HG03175 (cell line): Measurements from ENCODE around the gene NKTR.
"Not testable (repeated sequence)": the region's sequence is repeated elsewhere in the genome, so short reads cannot be mapped to it uniquely, and the experiment has no call there.

ENCODE experiments used
- ATAC-seq: cut with Tn5 transposase; IDR thresholded peaks from one replicate; pipeline ENCODE4 v1.9.1; 2021; ENCODE audit warnings: mild to moderate bottlenecking, moderate library complexity; ENCODE audit not compliant: unreplicated experiment

The NKTR gene

DNA sequence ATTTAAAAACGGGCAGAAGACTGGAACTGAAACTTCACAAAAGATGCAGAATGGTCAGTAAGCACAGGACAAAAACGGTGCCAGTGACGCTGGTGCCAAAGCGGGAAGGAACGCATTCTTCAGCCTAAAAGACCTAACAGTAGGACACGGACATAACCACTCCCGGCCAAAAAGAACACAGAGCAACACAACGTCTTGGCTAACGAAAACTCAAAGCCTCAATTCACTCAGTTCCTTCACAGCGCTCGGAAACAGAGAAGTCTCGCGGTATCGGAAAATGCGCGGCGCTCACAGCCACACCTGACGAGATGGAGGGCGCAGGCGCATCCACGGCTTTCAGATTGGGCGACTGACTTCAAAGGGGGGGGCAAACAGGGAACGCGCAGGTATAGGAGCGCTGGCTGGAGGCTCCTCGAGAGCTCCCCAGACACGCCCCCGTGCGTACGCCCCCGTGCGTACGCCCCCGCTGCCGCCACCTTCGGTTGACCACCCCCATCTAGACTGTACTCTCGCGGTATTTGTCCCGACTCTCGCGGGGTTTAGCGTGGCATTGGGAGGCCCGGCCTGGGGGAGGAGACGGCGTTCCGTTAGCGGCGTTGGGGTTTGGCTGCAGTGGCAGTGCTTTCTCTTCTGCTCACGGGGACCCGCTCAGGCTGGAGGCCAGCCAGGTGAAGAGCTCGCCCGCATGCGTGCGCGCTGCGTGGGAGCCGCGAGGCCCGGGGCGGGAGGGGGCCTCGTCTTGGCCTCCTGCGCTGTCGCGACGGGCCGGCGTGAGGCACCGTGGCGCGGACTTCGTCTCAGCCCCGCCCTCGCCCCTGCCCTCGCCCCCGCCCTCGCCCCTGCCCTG, at the start of gene NKTR:
NKTR (plus strand) TSS at position 576 of the 847 bp plus-strand sequence. CDS start 321 bp downstream, outside the sequence.
- ATAC-seq: peak; percentile 86

- no peak for ATAC-seq
Observed at GRCh38 chr3:42552830-42553229, 47.7 kb upstream of the NKTR start.

DNA sequence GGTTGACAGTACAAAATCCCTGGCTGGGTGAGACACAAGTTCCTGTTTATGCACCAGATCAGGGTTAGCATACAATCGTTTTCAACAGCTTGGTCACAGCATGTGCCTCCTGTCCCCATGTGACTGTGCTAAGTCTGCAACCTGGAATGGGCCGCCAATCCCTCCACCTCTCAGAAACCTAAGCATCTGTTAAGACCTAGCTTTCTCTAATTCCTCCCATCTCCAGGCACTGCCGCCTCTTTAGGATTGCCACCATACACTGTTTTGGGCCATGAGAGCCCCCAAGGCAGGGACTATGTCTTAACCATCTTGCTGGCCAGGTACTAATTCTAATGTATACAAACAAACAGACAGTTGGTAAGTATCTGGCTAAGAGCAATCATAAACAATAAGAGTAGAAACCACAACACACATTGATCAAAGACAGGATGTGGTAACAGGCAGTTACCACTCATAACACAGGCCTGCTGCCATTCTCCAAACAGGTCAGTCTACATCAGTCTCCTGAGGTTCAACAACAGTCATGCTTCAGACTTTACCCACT, 44.3 kb upstream of the NKTR start:
- ATAC-seq: peak; percentile 91

- not testable (repeated sequence) for ATAC-seq
Observed at GRCh38 chr3:42556817-42557216, 43.7 kb upstream of the NKTR start.

- ATAC-seq: no peak
Observed at GRCh38 chr3:42557854-42558253, 42.6 kb upstream of the NKTR start.

DNA sequence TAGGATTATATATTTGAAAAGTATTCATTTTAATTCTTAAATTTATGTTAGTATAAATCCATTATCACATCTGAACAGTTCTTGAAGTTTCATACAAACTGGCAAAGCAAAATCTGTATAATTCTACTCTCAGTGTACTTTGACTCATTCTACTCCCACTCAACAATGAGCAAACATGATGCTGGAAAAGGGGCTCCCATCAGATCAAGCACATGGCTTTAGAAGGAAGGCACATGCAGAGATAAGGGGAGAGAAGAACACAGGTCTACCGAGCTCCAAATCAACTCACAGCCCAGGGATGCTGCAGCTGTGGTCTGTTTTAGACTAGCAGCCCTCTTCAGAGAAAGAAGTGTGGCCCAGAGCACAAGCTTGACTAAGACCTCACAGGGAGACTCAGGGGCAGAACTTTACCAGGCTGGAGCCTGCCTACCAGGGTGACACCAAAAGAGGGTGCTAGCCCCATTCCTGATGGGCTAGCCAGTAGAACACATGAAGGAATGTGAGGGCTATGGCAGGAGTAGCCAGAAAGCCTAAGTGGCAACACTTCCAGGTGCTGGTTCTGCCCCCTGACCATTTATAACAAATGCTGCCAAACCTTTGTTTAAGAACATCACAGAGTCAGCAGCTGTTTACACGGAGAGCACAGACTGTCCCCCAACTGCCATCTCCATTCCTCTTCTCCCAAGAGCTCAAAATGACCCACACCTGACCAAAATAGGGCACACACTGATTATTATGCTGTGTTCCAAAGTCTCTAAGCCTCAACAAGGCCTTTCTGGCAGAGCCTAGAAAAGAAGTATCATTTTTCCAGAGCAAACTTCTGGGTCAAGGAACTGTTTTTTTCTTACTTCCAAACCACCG, 38.2 kb upstream of the NKTR start:
- no peak for ATAC-seq

- ATAC-seq: no peak
Observed at GRCh38 chr3:42569593-42570142, 30.8 kb upstream of the NKTR start.

GRCh38 chr3:42572278-42572677, 28.2 kb upstream of the NKTR start:
- ATAC-seq: no peak

GRCh38 chr3:42575137-42575741, 25.2 kb upstream of the NKTR start:
- no peak for ATAC-seq

GRCh38 chr3:42578054-42578453, 22.4 kb upstream of the NKTR start:
- no peak for ATAC-seq

DNA sequence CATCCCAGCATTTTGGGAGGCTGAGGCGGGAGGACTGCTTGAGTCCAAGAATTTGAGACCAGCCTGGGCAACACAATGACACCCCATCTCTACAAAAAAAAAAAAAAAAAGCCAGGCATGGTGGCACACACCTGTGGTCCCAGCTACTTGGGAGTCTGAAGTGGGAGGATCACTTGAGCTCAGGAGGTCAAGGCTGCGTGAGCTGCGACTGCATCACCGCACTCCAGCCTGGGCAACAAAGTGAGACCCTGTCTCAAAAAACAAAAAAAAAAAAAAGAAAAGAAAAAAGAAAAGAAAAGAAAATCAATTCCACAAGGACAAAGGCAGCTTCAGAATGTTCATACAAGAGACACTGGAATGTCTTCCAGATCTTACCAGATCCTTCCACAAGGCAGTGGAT, 21.1 kb upstream of the NKTR start:
- ATAC-seq: not testable (repeated sequence)

DNA sequence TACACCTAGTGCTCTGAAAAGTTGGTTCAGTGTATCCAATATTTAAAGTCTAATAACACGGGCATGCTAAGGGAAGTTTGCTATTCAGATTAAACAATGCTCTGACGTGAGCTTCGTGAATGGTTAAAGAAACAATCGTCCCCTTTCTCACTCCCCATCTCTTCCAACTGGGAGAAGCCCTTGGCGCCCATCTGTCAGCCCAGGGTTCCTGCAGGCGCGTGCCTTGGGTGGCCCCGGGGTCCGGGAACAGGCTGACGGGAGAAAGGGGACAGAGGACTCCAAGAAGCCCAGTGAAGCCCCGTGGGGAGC, 19.1 kb upstream of the NKTR start:
- no peak for ATAC-seq

- ATAC-seq: peak; percentile 92
Observed at GRCh38 chr3:42581709-42582473, 18.6 kb upstream of the NKTR start, which contains the start of gene SEC22C. Gene SEC22C (minus strand): TSS chr3:42581967. CDS start chr3:42569046, 12,921 bp downstream.

- no peak for ATAC-seq
Observed at GRCh38 chr3:42582474-42583070, 17.9 kb upstream of the NKTR start.

- ATAC-seq: no peak
Observed at GRCh38 chr3:42588625-42589024, 11.9 kb upstream of the NKTR start.

DNA sequence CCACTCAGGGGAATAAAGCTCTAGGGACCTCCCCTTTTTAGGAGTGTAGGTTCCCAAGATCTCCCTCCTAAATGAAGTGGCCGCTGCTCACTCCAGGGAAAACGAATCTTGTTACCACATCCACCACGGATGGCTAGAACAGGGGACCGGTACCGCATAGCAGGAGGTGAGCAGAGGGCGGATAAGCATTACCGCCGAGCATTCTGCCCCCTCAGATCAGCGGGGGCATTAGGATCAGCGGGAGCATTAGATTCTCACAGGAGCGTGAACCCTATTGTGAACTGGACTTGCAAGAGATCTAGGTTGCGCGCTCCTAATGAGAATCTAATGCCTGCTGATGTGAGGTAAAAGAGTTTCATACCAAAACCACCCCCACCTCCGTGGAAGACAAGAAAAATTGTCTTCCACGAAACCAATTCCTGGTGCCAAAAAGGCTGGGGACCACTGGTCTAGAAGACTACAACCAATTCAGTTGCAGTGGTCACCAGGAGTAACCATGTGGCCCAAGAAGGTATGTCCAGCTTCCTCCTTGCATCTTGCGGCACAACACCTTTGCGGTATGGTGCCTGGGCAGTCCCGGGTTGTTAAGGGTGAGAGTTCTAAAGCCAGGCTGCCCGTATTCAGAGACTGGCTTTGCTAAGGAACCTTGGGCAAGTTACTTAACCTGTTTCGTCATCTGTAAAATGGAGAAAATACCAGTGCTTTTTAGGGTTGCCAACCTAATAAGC, 10.9 kb upstream of the NKTR start:
- no peak for ATAC-seq

DNA sequence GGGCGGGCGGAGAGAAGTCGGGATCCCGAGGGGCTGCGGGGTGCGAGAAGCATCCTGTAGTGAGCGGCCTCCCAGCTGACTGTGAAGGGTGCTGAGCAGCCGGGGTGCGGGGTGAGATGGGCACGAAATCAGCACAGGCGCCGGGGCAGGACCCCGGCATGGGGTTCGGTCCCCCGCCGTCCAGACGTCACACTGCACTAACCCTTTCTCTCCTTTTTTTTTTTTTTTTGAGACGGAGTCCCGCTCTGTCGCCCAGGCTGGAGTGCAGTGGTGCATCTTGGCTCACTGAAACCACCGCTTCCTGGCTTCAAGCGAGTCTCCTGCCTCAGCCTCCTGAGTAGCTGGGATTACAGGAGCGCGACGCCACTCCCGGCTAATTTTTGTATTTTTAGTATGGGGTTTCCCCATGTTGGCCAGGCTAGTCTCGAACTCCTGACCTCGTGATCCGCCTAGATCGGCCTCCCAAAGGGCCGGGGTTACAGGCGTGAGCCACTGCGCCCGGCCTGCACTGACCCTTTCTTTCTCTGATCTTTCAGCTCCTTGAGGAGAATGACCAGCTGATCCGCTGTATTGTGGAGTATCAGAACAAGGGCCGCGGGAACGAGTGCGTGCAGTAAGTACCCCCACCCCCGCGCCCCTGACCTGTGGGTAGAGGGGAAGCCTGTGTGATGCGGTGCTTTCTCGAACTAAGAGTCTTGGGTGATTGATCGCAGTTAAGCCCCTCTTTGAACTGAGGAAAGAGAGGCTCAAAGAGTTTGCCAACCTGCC, 9.3 kb upstream of the NKTR start:
- no peak for ATAC-seq

GRCh38 chr3:42591811-42592210, 8.7 kb upstream of the NKTR start:
- no peak for ATAC-seq
